Non-pigmented ciliary epithelial cell (primary cell): ENCODE measurements around the gene REEP1.
A peak's percentile ranks its signal among the peaks of the same experiment; 100 is the strongest.

ENCODE experiments used
- DNase-seq: peaks from one replicate; pipeline ENCODE4 v3.0.0-alpha.2; 2010; ENCODE audit warnings: low read depth

Gene REEP1, protein sequence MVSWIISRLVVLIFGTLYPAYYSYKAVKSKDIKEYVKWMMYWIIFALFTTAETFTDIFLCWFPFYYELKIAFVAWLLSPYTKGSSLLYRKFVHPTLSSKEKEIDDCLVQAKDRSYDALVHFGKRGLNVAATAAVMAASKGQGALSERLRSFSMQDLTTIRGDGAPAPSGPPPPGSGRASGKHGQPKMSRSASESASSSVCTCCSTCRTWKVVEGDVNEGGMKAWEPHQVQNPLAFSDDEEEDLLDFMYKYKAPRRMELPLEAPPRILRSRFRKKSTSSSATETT

GRCh38 chr2:86337244-86337835 is at the start of gene REEP1:
REEP1 (minus strand) TSS chr2:86337626; CDS start chr2:86337510, 116 bp downstream.
- no peak for DNase-seq

DNA sequence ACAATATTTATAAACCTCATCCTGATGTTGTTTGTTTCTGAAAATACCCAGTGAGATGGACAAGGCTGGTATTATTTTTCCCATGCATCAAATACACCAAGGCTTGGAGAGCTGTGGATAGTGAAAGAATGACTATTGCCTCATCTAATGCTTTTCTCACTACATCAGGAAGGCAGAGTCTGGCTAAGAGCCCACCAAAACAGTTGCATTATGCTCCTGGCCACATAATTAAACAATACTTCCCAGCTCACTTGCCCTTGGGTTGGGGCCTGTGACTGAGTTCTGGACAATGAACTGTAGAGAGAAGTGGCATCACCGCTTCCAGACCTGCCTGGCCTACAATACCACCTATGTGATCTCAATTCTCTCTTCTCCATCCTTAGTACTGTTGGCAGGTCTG is 46.4 kb upstream of the REEP1 start:
- DNase-seq: peak; percentile 57

DNA sequence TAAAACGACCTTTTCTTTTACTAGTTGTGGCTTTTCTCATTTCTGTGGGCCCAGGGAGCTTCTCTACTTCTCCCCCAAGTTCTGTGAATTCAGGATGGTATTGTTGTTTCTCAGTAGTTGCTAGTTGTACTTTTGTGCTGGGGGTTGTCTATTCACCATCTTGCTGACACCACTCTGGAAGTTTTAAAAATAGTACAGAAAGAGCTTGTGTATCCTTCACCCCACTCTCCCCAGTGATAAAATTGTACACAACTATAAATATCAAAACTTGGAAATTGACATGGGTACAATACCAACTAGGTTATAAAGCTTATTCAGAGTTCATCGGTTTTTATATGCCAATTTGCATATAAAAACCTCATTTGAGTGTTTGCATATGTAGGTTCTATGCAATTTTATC is 45.3 kb upstream of the REEP1 start:
- no peak for DNase-seq

- DNase-seq: no peak
Measured at GRCh38 chr2:86382108-86382507, 44.7 kb upstream of the REEP1 start.

DNA sequence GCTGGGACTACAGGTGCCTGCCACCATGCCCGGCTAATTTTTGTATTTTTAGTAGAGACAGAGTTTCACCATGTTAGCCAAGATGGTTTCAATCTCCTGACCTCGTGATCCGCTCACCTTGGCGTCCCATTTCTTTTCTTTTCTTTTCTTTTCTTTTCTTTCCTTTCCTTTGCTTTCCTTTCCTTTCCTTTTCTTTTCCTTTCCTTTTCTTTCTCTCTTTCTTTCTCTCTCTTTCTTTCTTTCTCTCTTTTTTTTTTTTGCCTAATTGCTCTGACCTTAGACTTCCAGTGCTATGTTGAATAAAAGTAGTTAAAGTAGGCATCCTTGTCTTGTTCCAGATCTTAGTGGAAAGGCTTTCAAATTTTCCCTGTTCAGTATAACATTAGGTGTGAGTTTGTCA is 41.0 kb upstream of the REEP1 start:
- no peak for DNase-seq

DNA sequence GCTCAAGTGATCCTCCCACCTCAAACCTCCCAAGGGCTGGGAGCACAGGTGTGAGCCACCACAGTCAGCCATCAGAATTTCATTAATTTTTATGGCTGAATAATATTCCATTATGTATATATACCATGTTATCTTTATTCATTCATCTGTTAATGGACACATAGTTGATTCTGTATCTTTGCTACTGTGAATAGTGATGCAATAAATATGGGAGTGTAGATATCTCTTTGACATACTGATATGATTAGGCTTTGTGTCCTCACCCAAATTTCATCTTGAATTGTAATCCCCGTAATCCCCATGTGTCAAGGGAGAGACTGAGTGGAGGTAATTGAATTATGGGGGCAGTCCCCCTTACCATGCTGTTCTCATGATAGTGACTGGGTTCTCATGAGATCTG is 38.2 kb upstream of the REEP1 start:
- DNase-seq: no peak

- no peak for DNase-seq
Measured at GRCh38 chr2:86372641-86373502, 35.4 kb upstream of the REEP1 start.

GRCh38 chr2:86372133-86372532 is 34.7 kb upstream of the REEP1 start:
- DNase-seq: no peak

- no peak for DNase-seq
Measured at GRCh38 chr2:86371527-86371926, 34.1 kb upstream of the REEP1 start.

DNA sequence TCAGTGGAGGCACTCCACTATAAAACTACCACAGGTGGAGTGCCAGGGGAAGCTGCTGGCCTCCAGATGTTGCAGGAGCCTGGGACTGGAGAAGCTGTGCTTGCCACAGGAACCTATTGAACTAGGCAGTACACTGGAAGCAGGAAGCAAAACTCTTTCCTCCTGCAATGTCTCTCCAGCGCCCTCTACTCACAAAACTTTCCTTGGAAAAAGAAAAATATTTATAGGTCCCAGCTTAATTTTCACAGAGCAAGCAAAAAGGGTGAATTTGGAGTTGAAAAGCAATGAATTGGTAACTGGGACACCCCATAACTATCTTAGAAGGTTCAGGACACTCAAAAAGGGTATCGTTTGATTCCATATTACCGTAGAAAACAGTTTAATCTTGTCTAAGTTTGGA is 33.2 kb upstream of the REEP1 start:
- DNase-seq: no peak

DNA sequence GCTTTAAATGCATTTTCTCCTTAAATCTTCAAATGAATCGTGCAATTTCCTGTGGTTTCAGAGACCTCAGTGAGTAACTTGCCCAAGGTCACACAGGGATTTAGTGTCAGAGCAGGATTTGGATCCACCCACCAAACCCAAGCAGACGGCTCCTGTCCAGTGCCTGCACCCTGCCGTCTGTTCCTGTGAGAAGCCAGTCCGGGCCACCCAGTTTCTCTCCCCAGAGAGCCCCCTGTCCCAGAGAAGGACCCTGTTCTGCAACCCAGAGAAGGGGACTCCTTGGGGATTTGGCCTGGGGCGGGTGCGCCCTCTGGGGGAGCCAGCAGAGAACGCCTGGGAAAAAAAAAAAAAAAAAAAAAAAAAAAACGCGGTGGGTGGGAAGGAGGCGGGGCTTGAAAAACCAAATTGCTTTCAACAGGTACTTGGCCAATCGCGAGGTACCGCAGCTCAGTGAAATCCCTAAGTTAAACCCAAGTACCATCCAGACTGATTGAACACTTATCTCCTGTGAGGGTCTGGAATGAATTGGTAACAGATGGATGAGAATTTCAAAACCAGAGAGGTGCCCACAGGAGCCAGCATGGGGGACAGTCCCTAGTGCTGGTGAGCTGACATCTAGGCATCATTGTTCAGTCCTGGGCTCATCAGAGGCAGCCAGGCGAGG is 30.9 kb upstream of the REEP1 start:
- no peak for DNase-seq

DNA sequence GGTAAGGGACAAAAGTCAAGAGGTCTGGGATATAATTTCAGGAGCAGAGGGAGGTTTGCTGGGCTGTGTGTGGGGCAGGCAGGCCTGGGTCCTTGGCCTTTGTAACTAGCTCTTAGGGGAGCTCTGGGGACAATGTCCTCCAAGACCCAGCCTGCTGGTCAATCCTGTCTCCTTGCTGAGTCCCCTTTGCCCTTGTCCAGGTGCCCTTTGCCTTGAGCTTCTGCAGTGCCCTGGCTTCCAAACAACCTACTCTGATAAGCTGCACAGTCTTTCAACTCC is 30.0 kb upstream of the REEP1 start:
- DNase-seq: no peak

- DNase-seq: no peak
Measured at GRCh38 chr2:86366651-86367498, 29.4 kb upstream of the REEP1 start.

DNA sequence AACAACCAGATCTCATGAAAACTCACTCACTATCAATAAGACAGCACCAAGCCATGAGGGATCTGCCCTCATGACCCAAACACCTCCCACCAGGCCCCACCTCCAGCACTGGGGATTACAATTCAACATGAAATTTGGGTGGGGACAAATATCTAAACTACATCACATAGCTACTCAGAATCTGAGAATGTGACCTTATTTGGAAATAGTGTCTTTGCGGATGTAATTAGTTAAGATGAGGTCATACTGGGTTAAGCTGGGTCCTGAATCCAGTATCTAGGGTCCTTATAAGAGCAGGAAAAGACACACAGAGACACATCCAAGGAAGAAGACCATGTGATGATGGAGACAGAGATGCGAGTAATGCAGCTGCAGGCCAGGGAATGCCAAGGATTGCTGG is 27.5 kb upstream of the REEP1 start:
- DNase-seq: no peak

GRCh38 chr2:86360776-86361175 is 23.4 kb upstream of the REEP1 start:
- no peak for DNase-seq

- no peak for DNase-seq
Measured at GRCh38 chr2:86358957-86359356, 21.5 kb upstream of the REEP1 start.

DNA sequence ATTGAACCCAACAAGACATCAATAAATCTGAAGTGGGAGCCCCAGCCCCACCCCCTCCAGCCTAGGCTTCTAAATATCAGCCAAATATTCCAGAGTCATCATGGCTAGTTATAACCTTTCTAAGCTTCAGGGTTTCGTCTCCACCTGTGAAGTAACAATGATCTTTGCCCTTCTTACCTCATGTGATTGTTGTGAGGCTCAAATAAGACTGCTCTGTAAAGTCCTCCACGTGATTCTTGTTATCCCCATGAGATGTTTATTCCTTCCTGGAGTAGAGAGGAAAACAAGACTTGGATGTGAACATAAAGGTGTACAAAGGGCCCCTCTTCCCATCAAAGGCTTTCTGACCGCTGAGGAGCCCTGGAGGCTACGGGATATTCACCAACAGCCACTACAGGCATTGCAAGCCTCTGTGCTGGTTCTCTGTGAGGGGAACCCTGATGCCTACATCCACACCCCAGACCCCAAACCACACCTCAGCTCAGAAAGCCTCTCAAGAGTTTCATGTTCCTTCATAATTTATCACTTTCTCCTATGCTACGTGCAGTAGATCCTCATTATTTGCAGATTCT is 20.1 kb upstream of the REEP1 start:
- no peak for DNase-seq

- no peak for DNase-seq
Measured at GRCh38 chr2:86352727-86353221, 15.3 kb upstream of the REEP1 start.

- DNase-seq: no peak
Measured at GRCh38 chr2:86352137-86352726, 14.8 kb upstream of the REEP1 start.

DNA sequence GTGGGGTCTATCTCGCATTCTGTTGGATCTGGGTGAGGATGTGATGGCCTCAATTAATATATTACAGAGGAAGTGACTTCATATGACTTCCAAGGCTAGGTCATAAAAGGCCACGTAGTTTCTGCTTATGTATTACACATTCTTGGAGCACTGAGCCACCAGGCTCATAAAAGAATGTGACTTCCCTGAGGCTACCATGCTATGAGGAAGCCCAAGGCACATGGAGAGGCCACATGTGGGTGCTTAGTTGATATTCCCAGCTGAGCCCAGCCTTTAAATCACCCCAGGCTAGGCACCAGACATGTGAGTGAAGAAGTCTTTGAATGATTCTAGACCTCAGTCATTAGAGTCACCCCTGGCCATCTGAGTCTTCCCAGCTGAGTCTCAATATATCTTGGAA is 13.3 kb upstream of the REEP1 start:
- DNase-seq: no peak

DNA sequence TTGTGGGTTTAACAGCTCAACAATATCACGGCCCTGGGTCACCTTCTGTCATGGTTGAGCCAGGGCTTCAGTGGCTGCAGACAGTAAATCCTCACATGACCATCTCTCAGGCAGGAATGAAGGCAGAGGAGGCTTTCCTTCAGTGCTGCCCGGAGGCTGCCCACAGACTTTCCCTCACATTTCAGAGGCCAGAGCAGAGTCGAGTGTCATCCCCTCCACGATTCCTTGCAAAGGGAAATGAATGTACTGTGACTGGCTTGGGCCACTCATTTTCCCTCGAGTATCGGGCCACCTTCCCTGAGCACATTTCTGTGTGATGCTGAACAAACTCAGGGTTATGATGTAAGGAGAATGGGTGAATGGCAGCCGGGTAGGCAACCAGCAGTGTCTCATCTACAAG is 10.0 kb upstream of the REEP1 start:
- DNase-seq: no peak
